Measurements from ENCODE around the gene NETO2.
A peak's percentile ranks its signal among the peaks of the same experiment; 100 is the strongest.
"Not testable (repeated sequence)": the region's sequence is repeated elsewhere in the genome, so short reads cannot be mapped to it uniquely, and the experiment has no call there.

Gene NETO2

GRCh38 chr16:47143677-47144558 lies at the start of gene NETO2:
Gene NETO2 (minus strand): TSS chr16:47143945. CDS start chr16:47143612, 333 bp downstream.
- H3K9me3 ChIP-seq (ENCODE audit: control insufficient read depth, insufficient read depth, low read length) = no peaks in the 10 kb centered on the region
- peak within 1 kb of the TSS; percentile 38 for H3K27ac ChIP-seq (ENCODE audit: low read depth, low read length)
- H3K4me1 ChIP-seq (ENCODE audit: control insufficient read depth, insufficient read depth, low read length) = peaks cover 33% of the 10 kb centered on the region
- H3K9ac ChIP-seq (ENCODE audit: low read depth, low read length) = peak within 1 kb of the TSS; percentile 65
- H3K4me3 ChIP-seq (ENCODE audit: low read depth, low read length) = peak within 1 kb of the TSS; percentile 79
- no peaks in the 10 kb centered on the region for H3K36me3 ChIP-seq (ENCODE audit: control insufficient read depth, insufficient read depth, low read length)
- peaks cover 32% of the 10 kb centered on the region for H3K27me3 ChIP-seq (ENCODE audit: control insufficient read depth, insufficient read depth, low read length)

- no peak overlapping the region for H3K27ac ChIP-seq (ENCODE audit: low read depth, low read length)
- no peak overlapping the region for H3K9ac ChIP-seq (ENCODE audit: low read depth, low read length)
- no peaks in the 10 kb centered on the region for H3K36me3 ChIP-seq (ENCODE audit: control insufficient read depth, insufficient read depth, low read length)
- H3K27me3 ChIP-seq (ENCODE audit: control insufficient read depth, insufficient read depth, low read length) = no peaks in the 10 kb centered on the region
- no peaks in the 10 kb centered on the region for H3K4me1 ChIP-seq (ENCODE audit: control insufficient read depth, insufficient read depth, low read length)
- H3K9me3 ChIP-seq (ENCODE audit: control insufficient read depth, insufficient read depth, low read length) = peaks cover 16% of the 10 kb centered on the region
- H3K4me3 ChIP-seq (ENCODE audit: low read depth, low read length) = no peak overlapping the region; the same call in 1 of the 2 replicates
Measured at GRCh38 chr16:47182318-47182717, 38.6 kb upstream of the NETO2 start.

- H3K9me3 ChIP-seq (ENCODE audit: control insufficient read depth, insufficient read depth, low read length) = peaks cover 16% of the 10 kb centered on the region
- not testable (repeated sequence) for H3K27ac ChIP-seq (ENCODE audit: low read depth, low read length); H3K4me1 ChIP-seq (ENCODE audit: control insufficient read depth, insufficient read depth, low read length); H3K4me3 ChIP-seq (ENCODE audit: low read depth, low read length); H3K36me3 ChIP-seq (ENCODE audit: control insufficient read depth, insufficient read depth, low read length); H3K9ac ChIP-seq (ENCODE audit: low read depth, low read length); H3K27me3 ChIP-seq (ENCODE audit: control insufficient read depth, insufficient read depth, low read length)
Measured at GRCh38 chr16:47181066-47181465, 37.3 kb upstream of the NETO2 start.

- Histone ChIP-seq H3K4me1 (ENCODE audit: control insufficient read depth, insufficient read depth, low read length) (no peaks in the 10 kb centered on the region), H3K4me3 (ENCODE audit: low read depth, low read length) (no peak overlapping the region), H3K9ac (ENCODE audit: low read depth, low read length) (no peak overlapping the region), H3K9me3 (ENCODE audit: control insufficient read depth, insufficient read depth, low read length) (peaks cover 16% of the 10 kb centered on the region), H3K27ac (ENCODE audit: low read depth, low read length) (no peak overlapping the region), H3K36me3 (ENCODE audit: control insufficient read depth, insufficient read depth, low read length) (no peaks in the 10 kb centered on the region), H3K27me3 (ENCODE audit: control insufficient read depth, insufficient read depth, low read length) (no peaks in the 10 kb centered on the region)
Measured at GRCh38 chr16:47180073-47180472, 36.3 kb upstream of the NETO2 start.

- Histone ChIP-seq H3K36me3 (ENCODE audit: control insufficient read depth, insufficient read depth, low read length) (no peaks in the 10 kb centered on the region), H3K4me1 (ENCODE audit: control insufficient read depth, insufficient read depth, low read length) (no peaks in the 10 kb centered on the region), H3K9me3 (ENCODE audit: control insufficient read depth, insufficient read depth, low read length) (peaks cover 8% of the 10 kb centered on the region), H3K4me3 (ENCODE audit: low read depth, low read length) (no peak overlapping the region), H3K27ac (ENCODE audit: low read depth, low read length) (no peak overlapping the region), H3K9ac (ENCODE audit: low read depth, low read length) (no peak overlapping the region), H3K27me3 (ENCODE audit: control insufficient read depth, insufficient read depth, low read length) (no peaks in the 10 kb centered on the region)
Measured at GRCh38 chr16:47175152-47175551, 31.4 kb upstream of the NETO2 start.

GRCh38 chr16:47162670-47163420 lies 19.1 kb upstream of the NETO2 start:
- Histone ChIP-seq H3K9ac (ENCODE audit: low read depth, low read length) (no peak overlapping the region), H3K4me3 (ENCODE audit: low read depth, low read length) (no peak overlapping the region), H3K4me1 (ENCODE audit: control insufficient read depth, insufficient read depth, low read length) (peaks cover 5% of the 10 kb centered on the region; the same call in 1 of the 2 replicates), H3K36me3 (ENCODE audit: control insufficient read depth, insufficient read depth, low read length) (no peaks in the 10 kb centered on the region), H3K9me3 (ENCODE audit: control insufficient read depth, insufficient read depth, low read length) (no peaks in the 10 kb centered on the region), H3K27ac (ENCODE audit: low read depth, low read length) (no peak overlapping the region), H3K27me3 (ENCODE audit: control insufficient read depth, insufficient read depth, low read length) (no peaks in the 10 kb centered on the region)

GRCh38 chr16:47161464-47161863 lies 17.7 kb upstream of the NETO2 start:
- Histone ChIP-seq H3K36me3 (ENCODE audit: control insufficient read depth, insufficient read depth, low read length) (0 out of 2 replicates have a peak, but pooled peaks cover 3% of the 10 kb centered on the region), H3K9ac (ENCODE audit: low read depth, low read length) (no peak overlapping the region), H3K27ac (ENCODE audit: low read depth, low read length) (no peak overlapping the region), H3K9me3 (ENCODE audit: control insufficient read depth, insufficient read depth, low read length) (no peaks in the 10 kb centered on the region), H3K4me3 (ENCODE audit: low read depth, low read length) (no peak overlapping the region), H3K4me1 (ENCODE audit: control insufficient read depth, insufficient read depth, low read length) (no peaks in the 10 kb centered on the region), H3K27me3 (ENCODE audit: control insufficient read depth, insufficient read depth, low read length) (no peaks in the 10 kb centered on the region)

- 0 out of 2 replicates have a peak, but pooled peaks cover 3% of the 10 kb centered on the region for H3K36me3 ChIP-seq (ENCODE audit: control insufficient read depth, insufficient read depth, low read length)
- H3K27me3 ChIP-seq (ENCODE audit: control insufficient read depth, insufficient read depth, low read length) = no peaks in the 10 kb centered on the region
- no peak overlapping the region for H3K27ac ChIP-seq (ENCODE audit: low read depth, low read length)
- H3K9ac ChIP-seq (ENCODE audit: low read depth, low read length) = no peak overlapping the region
- no peaks in the 10 kb centered on the region for H3K4me1 ChIP-seq (ENCODE audit: control insufficient read depth, insufficient read depth, low read length)
- no peak overlapping the region for H3K4me3 ChIP-seq (ENCODE audit: low read depth, low read length)
- no peaks in the 10 kb centered on the region for H3K9me3 ChIP-seq (ENCODE audit: control insufficient read depth, insufficient read depth, low read length)
Measured at GRCh38 chr16:47160422-47160821, 16.7 kb upstream of the NETO2 start.

GRCh38 chr16:47158992-47159391 lies 15.2 kb upstream of the NETO2 start:
- no peaks in the 10 kb centered on the region for H3K4me1 ChIP-seq (ENCODE audit: control insufficient read depth, insufficient read depth, low read length)
- 0 out of 2 replicates have a peak, but pooled peaks cover 3% of the 10 kb centered on the region for H3K36me3 ChIP-seq (ENCODE audit: control insufficient read depth, insufficient read depth, low read length)
- no peak overlapping the region for H3K27ac ChIP-seq (ENCODE audit: low read depth, low read length)
- H3K4me3 ChIP-seq (ENCODE audit: low read depth, low read length) = no peak overlapping the region
- no peaks in the 10 kb centered on the region for H3K27me3 ChIP-seq (ENCODE audit: control insufficient read depth, insufficient read depth, low read length)
- 0 out of 2 replicates have a peak, but pooled peaks cover 1% of the 10 kb centered on the region for H3K9me3 ChIP-seq (ENCODE audit: control insufficient read depth, insufficient read depth, low read length)
- no peak overlapping the region for H3K9ac ChIP-seq (ENCODE audit: low read depth, low read length)

- H3K4me3 ChIP-seq (ENCODE audit: low read depth, low read length) = no peak overlapping the region
- peaks cover 11% of the 10 kb centered on the region; the same call in 1 of the 2 replicates for H3K36me3 ChIP-seq (ENCODE audit: control insufficient read depth, insufficient read depth, low read length)
- H3K9ac ChIP-seq (ENCODE audit: low read depth, low read length) = no peak overlapping the region
- no peak overlapping the region for H3K27ac ChIP-seq (ENCODE audit: low read depth, low read length)
- H3K9me3 ChIP-seq (ENCODE audit: control insufficient read depth, insufficient read depth, low read length) = peaks cover 23% of the 10 kb centered on the region
- no peaks in the 10 kb centered on the region for H3K27me3 ChIP-seq (ENCODE audit: control insufficient read depth, insufficient read depth, low read length)
- no peaks in the 10 kb centered on the region for H3K4me1 ChIP-seq (ENCODE audit: control insufficient read depth, insufficient read depth, low read length)
Measured at GRCh38 chr16:47156680-47157215, 13.0 kb upstream of the NETO2 start.
